Lower lobe of right lung (tissue), 2 donors: ENCODE results near the gene SPDL1. TPM values are rescaled to one million over a fixed set of nuclear protein-coding genes. Genes with fewer than 3 reads are reported as not detected.

Experiments
- ATAC-seq, 2 donors: fragments of 200-7000 bp; cut with Tn5 transposase; one replicate each; pipeline ENCODE4 v1.9.1; 2020 to 2022; ENCODE audit warnings: mild to moderate bottlenecking in 2 of 2, moderate library complexity in 2 of 2
- DNase-seq: peaks from one replicate; pipeline ENCODE4 v3.0.0-alpha.2; 2020
- H3K27ac ChIP-seq: fragments of 200-600 bp; one replicate; pipeline ENCODE4 v1.8.0; 2022
- H3K27me3 ChIP-seq: fragments of 200-600 bp; one replicate; pipeline ENCODE4 v1.8.0; 2022; ENCODE audit warnings: low read depth
- H3K36me3 ChIP-seq: fragments of 200-600 bp; one replicate; pipeline ENCODE4 v1.8.0; 2022; ENCODE audit warnings: mild to moderate bottlenecking
- H3K4me1 ChIP-seq: fragments of 200-600 bp; one replicate; pipeline ENCODE4 v1.8.0; 2022
- H3K4me3 ChIP-seq: fragments of 200-600 bp; one replicate; pipeline ENCODE4 v1.8.0; 2022; ENCODE audit warnings: mild to moderate bottlenecking
- H3K9me3 ChIP-seq: fragments of 200-600 bp; one replicate; pipeline ENCODE4 v1.8.0; 2022
- intact Hi-C: fragments of 100-400 bp; cut with DNase I; formaldehyde crosslinking; loops from one replicate; pipeline ENCODE4 v1.11.0; 2022
- long read RNA-seq: library from polyadenylated mRNA; unstranded; transcript quantifications from one replicate; pipeline ENCODE4 v2.0.0, GENCODE V29; 2021
- total RNA-seq: library from RNA; stranded (reverse); fragmentation: NEBNext Ultra II Directional; extraction: Animal tissue kit (Norgen Biotek cat#: 25700); gene quantifications from one replicate; pipeline ENCODE4 v1.2.1, GENCODE V29; 2021
- TF ChIP-seq, protein P1 (sequence below): fragments of 200-600 bp; IDR thresholded peaks from one replicate; pipeline ENCODE4 v1.8.0; 2022; ENCODE audit warnings: antibody characterized with exemption, mild to moderate bottlenecking
- donor health status: DM: no; HTN: yes; CAD: no; lungs with severe emphysema.

SPDL1 gene, protein sequence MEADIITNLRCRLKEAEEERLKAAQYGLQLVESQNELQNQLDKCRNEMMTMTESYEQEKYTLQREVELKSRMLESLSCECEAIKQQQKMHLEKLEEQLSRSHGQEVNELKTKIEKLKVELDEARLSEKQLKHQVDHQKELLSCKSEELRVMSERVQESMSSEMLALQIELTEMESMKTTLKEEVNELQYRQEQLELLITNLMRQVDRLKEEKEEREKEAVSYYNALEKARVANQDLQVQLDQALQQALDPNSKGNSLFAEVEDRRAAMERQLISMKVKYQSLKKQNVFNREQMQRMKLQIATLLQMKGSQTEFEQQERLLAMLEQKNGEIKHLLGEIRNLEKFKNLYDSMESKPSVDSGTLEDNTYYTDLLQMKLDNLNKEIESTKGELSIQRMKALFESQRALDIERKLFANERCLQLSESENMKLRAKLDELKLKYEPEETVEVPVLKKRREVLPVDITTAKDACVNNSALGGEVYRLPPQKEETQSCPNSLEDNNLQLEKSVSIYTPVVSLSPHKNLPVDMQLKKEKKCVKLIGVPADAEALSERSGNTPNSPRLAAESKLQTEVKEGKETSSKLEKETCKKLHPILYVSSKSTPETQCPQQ
- total RNA-seq = 4.8 TPM
- long read RNA-seq, transcript SPDL1-201 (12 exons, 2,668 nt) = major isoform, 13 of 16 reads
- long read RNA-seq, partial matches to known transcripts = 0 of 16 reads
- long read RNA-seq, other reads (novel, unspliced or antisense) = 3 of 16 reads

DNA sequence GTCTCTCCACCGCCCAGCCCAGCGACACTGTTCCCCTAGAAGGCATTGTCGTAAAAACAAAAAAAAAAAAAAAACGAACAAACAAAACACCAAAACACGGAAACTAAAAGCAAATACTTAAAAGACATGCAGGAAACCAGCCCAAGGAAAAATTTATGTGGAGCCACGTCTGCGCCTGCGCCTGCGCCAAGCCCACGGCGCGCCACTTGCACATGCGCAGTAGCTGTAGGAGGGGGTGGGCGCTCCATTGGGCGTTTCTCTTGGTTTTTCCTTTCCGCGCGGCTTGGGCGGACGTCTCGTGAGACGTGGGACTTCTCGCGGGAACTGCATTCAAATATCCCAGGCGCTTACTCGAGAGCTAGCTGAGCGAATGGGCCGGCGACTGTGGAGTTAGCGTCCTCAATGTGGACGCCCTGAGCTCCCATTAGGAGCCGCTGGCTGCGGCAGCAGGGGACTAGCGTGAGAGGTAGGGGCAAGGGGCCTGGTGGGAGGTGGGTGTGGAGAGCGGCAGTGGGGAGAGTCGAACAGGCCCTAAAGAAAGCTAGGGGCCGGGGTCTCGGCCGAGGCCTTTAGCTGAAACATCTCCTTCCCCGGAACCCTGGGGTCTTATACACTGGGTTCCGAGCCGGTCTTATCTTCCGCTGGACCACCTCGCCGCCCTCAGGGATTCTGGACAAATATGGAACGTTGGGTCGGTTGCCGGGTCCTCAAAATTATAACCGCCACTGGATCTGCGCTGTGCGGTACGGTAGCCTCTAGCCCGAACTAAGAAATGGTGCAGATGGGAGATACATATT is at the start of gene SPDL1:
TSS of gene SPDL1 (plus strand) at position 350 of the 797 bp plus-strand sequence. CDS start 4,644 bp downstream, outside the sequence.
- peaks cover 12% of the 10 kb centered on the region for H3K4me1 ChIP-seq
- TF ChIP-seq, protein P1, sequence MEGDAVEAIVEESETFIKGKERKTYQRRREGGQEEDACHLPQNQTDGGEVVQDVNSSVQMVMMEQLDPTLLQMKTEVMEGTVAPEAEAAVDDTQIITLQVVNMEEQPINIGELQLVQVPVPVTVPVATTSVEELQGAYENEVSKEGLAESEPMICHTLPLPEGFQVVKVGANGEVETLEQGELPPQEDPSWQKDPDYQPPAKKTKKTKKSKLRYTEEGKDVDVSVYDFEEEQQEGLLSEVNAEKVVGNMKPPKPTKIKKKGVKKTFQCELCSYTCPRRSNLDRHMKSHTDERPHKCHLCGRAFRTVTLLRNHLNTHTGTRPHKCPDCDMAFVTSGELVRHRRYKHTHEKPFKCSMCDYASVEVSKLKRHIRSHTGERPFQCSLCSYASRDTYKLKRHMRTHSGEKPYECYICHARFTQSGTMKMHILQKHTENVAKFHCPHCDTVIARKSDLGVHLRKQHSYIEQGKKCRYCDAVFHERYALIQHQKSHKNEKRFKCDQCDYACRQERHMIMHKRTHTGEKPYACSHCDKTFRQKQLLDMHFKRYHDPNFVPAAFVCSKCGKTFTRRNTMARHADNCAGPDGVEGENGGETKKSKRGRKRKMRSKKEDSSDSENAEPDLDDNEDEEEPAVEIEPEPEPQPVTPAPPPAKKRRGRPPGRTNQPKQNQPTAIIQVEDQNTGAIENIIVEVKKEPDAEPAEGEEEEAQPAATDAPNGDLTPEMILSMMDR = no peak
- intact Hi-C loops = no loop called here
- peaks cover under 1% of the 10 kb centered on the region for H3K36me3 ChIP-seq
- H3K27me3 ChIP-seq = no peaks in the 10 kb centered on the region
- H3K27ac ChIP-seq = peak within 1 kb of the TSS; percentile 56
- H3K4me3 ChIP-seq = peak within 1 kb of the TSS; percentile 76
- ATAC-seq (peak; percentile 97 to 99), DNase-seq (peak; percentile 95)
- H3K9me3 ChIP-seq = no peaks in the 10 kb centered on the region

DNA sequence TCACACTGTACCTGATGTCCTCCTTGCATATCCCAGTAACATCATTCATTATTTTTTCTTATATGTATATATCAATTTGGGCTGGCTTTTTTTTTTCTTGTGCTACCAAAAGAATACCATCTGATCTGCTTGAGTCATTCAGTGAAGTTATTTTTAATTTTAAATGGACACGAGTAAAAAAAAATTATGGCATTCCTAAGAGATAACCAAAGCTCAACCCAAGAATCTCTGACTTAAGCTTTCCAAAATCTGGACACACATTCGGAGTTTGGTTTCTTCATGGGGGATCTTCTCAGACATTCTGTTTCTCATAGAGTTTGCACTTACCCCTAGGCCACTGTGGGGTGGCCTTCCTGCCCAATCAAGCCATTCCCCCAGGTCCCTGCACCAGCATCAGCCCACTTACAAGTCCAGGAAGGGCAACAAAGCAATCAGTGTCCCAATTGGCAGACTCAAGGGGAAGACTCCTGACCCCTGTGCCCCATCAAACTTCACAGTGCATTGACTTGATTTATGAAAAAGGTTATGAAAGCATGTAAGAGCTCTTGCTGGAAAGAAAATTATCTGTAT is 49.2 kb upstream of the SPDL1 start:
- Histone ChIP-seq H3K4me1 (no peaks in the 10 kb centered on the region), H3K27ac (no peak overlapping the region), H3K27me3 (no peaks in the 10 kb centered on the region), H3K9me3 (no peaks in the 10 kb centered on the region), H3K4me3 (no peak overlapping the region), H3K36me3 (no peaks in the 10 kb centered on the region)
- intact Hi-C loops = no loop called here
- ATAC-seq (no peak), DNase-seq (no peak)
- TF ChIP-seq, protein P1 = no peak

DNA sequence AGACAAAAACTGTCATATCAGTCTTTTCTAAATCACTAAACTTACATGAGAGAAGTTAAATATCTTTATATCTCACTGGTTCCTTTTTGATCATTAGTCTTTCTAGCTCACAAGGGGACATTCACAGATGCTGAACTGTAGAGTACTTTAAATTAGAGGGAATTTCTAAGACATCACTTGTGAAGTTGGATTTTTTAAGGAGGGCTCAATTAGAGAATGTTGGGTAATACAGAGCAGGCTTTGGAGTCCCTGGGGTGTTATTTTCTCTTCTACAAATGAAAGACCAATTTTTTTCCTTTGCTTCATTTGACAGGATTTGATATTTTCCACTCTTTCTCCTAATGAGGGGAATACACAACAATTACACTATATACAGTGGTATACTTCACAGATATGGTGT is 48.6 kb upstream of the SPDL1 start:
- Histone ChIP-seq H3K4me1 (no peaks in the 10 kb centered on the region), H3K27me3 (no peaks in the 10 kb centered on the region), H3K4me3 (no peak overlapping the region), H3K36me3 (no peaks in the 10 kb centered on the region), H3K27ac (no peak overlapping the region), H3K9me3 (no peaks in the 10 kb centered on the region)
- DNase-seq (no peak), ATAC-seq (no peak)
- intact Hi-C loops = no loop called here
- TF ChIP-seq, protein P1 = no peak

DNA sequence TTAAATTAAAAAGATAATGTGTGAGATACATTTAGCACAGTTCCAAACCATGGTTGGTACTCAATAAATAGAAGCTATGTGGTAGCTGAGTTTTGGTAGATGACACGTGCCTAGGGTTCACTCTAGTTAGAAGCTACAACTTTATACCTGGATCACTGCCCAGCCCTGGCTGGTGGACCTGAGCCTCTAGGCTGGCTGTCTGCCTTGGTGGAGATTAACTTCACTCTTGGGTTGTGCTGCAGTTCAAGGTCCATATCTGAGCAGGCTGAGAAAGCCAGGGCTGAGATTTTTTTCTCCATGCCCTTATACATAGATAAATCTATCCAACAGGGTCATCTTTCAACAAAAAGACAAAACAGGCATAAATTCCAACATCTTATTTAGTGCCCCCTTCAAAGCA is 44.6 kb upstream of the SPDL1 start:
- DNase-seq (no peak), ATAC-seq (no peak)
- TF ChIP-seq, protein P1 = no peak
- no peaks in the 10 kb centered on the region for H3K9me3 ChIP-seq
- H3K4me3 ChIP-seq = no peak overlapping the region
- H3K27me3 ChIP-seq = no peaks in the 10 kb centered on the region
- H3K36me3 ChIP-seq = no peaks in the 10 kb centered on the region
- intact Hi-C loops = no loop called here
- no peaks in the 10 kb centered on the region for H3K4me1 ChIP-seq
- H3K27ac ChIP-seq = no peak overlapping the region

DNA sequence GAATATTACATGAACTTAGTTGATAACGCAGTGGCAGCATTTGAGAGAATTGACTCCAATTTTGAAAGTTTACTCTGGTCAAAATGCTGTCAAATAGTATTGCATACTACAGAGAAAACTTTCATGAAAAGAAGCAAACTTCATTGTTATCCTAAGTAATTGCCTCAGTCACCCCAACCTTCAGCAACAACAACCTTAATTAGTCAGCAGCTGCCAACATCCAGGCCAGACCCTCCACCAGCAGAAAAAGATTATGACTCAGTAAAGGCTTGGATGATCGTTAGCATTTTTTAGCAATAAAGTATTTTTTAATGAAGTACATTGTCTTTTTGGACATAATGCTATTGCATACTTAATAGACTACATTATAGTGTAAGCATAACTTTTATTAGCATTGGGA is 40.8 kb upstream of the SPDL1 start:
- H3K4me3 ChIP-seq = no peak overlapping the region
- DNase-seq (no peak), ATAC-seq (no peak)
- intact Hi-C loops = no loop called here
- H3K36me3 ChIP-seq = no peaks in the 10 kb centered on the region
- H3K27me3 ChIP-seq = no peaks in the 10 kb centered on the region
- no peak overlapping the region for H3K27ac ChIP-seq
- H3K4me1 ChIP-seq = no peaks in the 10 kb centered on the region
- H3K9me3 ChIP-seq = no peaks in the 10 kb centered on the region
- TF ChIP-seq, protein P1 = no peak
